SK-N-SH (cell line): ENCODE measurements around the gene BTG2. TPM values are rescaled to one million over a fixed set of nuclear protein-coding genes. Genes with fewer than 3 reads are reported as not detected.

Source experiments
- CTCF ChIA-PET: fragments of 300-600, 350-600 bp; formaldehyde crosslinking; extraction: SDS; loops from one replicate; lab custom pipeline; 2021; lab: Yijun Ruan, JAX
- POLR2A ChIA-PET: fragments of 350-600 bp; sonication (Branson Sonifier 250); formaldehyde crosslinking; extraction: SDS; loops from one replicate; lab custom pipeline; 2020; ENCODE audit warnings: antibody characterized with exemption, inconsistent platforms; lab: Yijun Ruan, JAX
- DNase-seq: peaks from one replicate; pipeline ENCODE4 v3.0.0; 2012
- H2AFZ ChIP-seq: fragments of 200-600 bp; sonication (generic); 2 replicates; pipeline ENCODE4 v1.8.1; 2016; ENCODE audit warnings: antibody characterized with exemption, mild to moderate bottlenecking, low read depth
- H3F3A ChIP-seq: fragments of 200-600 bp; sonication (generic); replicated peaks from 2 replicates; pipeline ENCODE3; 2016; ENCODE audit warnings: antibody characterized with exemption, mild to moderate bottlenecking; ENCODE audit not compliant: insufficient read depth
- H3K27ac ChIP-seq, 2 experiments: fragments of 200-500 bp in 1 of 2; fragments of 200-600 bp in 1 of 2; sonication (Bioruptor generic) in 1 of 2; sonication (generic), shearing (Covaris generic) in 1 of 2; 2 replicates each; pipeline versions ENCODE4 v1.5.1 to v1.6.1; 2014 to 2016; ENCODE audit warnings: low read depth in 2 of 2, inconsistent platforms in 1 of 2, low read length in 1 of 2, mild to moderate bottlenecking in 1 of 2, mixed read lengths in 1 of 2
- H3K27me3 ChIP-seq: fragments of 200-600 bp; sonication (generic), shearing (Covaris generic); 2 replicates; pipeline ENCODE4 v1.6.1; 2016; ENCODE audit warnings: mixed run types; ENCODE audit not compliant: insufficient read depth
- H3K36me3 ChIP-seq, 2 experiments: fragments of 200-500 bp in 1 of 2; fragments of 200-600 bp in 1 of 2; sonication (Bioruptor generic) in 1 of 2; sonication (generic) in 1 of 2; replicated peaks in 1 of 2; 2 replicates each; pipeline versions ENCODE3 to v1.5.1; 2014 to 2016; ENCODE audit warnings: low read length in 1 of 2, mild to moderate bottlenecking in 1 of 2; ENCODE audit not compliant: insufficient read depth in 2 of 2, control insufficient read depth in 1 of 2
- H3K4me1 ChIP-seq, 2 experiments: fragments of 200-500 bp in 1 of 2; fragments of 200-600 bp in 1 of 2; sonication (Bioruptor generic) in 1 of 2; sonication (generic), shearing (Covaris generic) in 1 of 2; 2 replicates each; pipeline versions ENCODE4 v1.5.1 to v1.6.1; 2014 to 2016; ENCODE audit warnings: low read depth in 1 of 2, low read length in 1 of 2, mixed run types in 1 of 2; ENCODE audit not compliant: insufficient read depth in 2 of 2, control insufficient read depth in 1 of 2
- H3K4me2 ChIP-seq: fragments of 200-600 bp; sonication (generic), shearing (Covaris generic); 2 replicates; pipeline ENCODE4 v1.6.1; 2017; ENCODE audit warnings: mixed run types
- H3K4me3 ChIP-seq, 2 experiments: fragments of 200-500 bp in 1 of 2; fragments of 200-600 bp in 1 of 2; sonication (Bioruptor generic) in 1 of 2; sonication (generic), shearing (Covaris generic) in 1 of 2; 2 replicates each; pipeline versions ENCODE4 v1.5.1 to v1.8.1; 2014 to 2016; ENCODE audit warnings: low read depth in 2 of 2, inconsistent platforms in 1 of 2, low read length in 1 of 2, mild to moderate bottlenecking in 1 of 2, mixed read lengths in 1 of 2, moderate library complexity in 1 of 2
- H3K79me2 ChIP-seq: fragments of 200-600 bp; sonication (generic); 2 replicates; pipeline ENCODE4 v1.8.1; 2017; ENCODE audit warnings: mild to moderate bottlenecking; ENCODE audit not compliant: insufficient read depth
- H3K9ac ChIP-seq: fragments of 200-600 bp; sonication (generic); 2 replicates; pipeline ENCODE4 v1.6.1; 2017; ENCODE audit warnings: mixed run types
- H3K9me2 ChIP-seq: fragments of 200-600 bp; sonication (generic); 2 replicates; pipeline ENCODE4 v1.6.1; 2017; ENCODE audit warnings: mixed run types
- H3K9me3 ChIP-seq: fragments of 200-600 bp; sonication (generic); 2 replicates; pipeline ENCODE4 v1.6.1; 2017; ENCODE audit warnings: mixed run types, mild to moderate bottlenecking, moderate library complexity
- H4K20me1 ChIP-seq: fragments of 200-600 bp; sonication (generic); 2 replicates; pipeline ENCODE4 v1.6.1; 2017; ENCODE audit warnings: mild to moderate bottlenecking, mixed run types; ENCODE audit not compliant: insufficient read depth
- CTCF ChIP-seq: fragments of 200-600 bp; sonication (generic); IDR thresholded peaks from 2 replicates; pipeline ENCODE4 v1.6.1; 2017; ENCODE audit warnings: antibody characterized with exemption, mild to moderate bottlenecking, moderate library complexity
- EZH2phosphoT487 ChIP-seq: fragments of 200-600 bp; sonication (generic); IDR thresholded peaks from 2 replicates; pipeline ENCODE4 v1.6.1; 2017; ENCODE audit warnings: low read depth, mixed run types, mild to moderate bottlenecking, antibody characterized with exemption, moderate library complexity, borderline replicate concordance
- FOSL2 ChIP-seq: IDR thresholded peaks from 2 replicates; pipeline ENCODE4 v1.4.0; 2012; ENCODE audit warnings: low read depth, mild to moderate bottlenecking, moderate library complexity, borderline replicate concordance
- FOXM1 ChIP-seq: IDR thresholded peaks from 2 replicates; pipeline ENCODE4 v1.4.0; 2012; ENCODE audit warnings: low read depth, mild to moderate bottlenecking
- NFIC ChIP-seq: IDR thresholded peaks from 2 replicates; pipeline ENCODE4 v1.4.0; 2012; ENCODE audit warnings: borderline replicate concordance
- POLR2AphosphoS5 ChIP-seq: IDR thresholded peaks from 2 replicates; pipeline ENCODE4 v1.6.1; 2012; ENCODE audit warnings: low read depth, low read length
- RCOR1 ChIP-seq: fragments of 150-350 bp; IDR thresholded peaks from 2 replicates; pipeline ENCODE4 v1.6.1; 2017; ENCODE audit warnings: antibody characterized with exemption, low read length
- RFX5 ChIP-seq: IDR thresholded peaks from 2 replicates; pipeline ENCODE4 v1.6.1; 2012; ENCODE audit warnings: mild to moderate bottlenecking, improper control_type of control experiment, low read length
- RXRA ChIP-seq: IDR thresholded peaks from 2 replicates; pipeline ENCODE4 v1.4.0; 2012; ENCODE audit warnings: low read depth, mild to moderate bottlenecking, borderline replicate concordance
- USF1 ChIP-seq: IDR thresholded peaks from 2 replicates; pipeline ENCODE4 v1.4.0; 2012; ENCODE audit warnings: low read depth, borderline replicate concordance
- USF2 ChIP-seq: fragments of 150-350 bp; IDR thresholded peaks from 2 replicates; pipeline ENCODE4 v1.6.1; 2017; ENCODE audit warnings: antibody characterized with exemption, low read length, low read depth, borderline replicate concordance
- WGBS: methylation state at CpG from one replicate; pipeline ENCODE4 v1.1.6; 2017; ENCODE audit warnings: low lambda C conversion rate; 5-methylcytosine and 5-hydroxymethylcytosine counted together
- polyA plus RNA-seq, 3 experiments: library from polyadenylated mRNA; depleted of rRNA; stranded (reverse); fragments of >200 nt; gene quantifications; 2 replicates each; pipeline ENCODE4 v1.2.3, GENCODE V29; 2012
- TF ChIP-seq, protein P1 (sequence below): fragments of 150-350 bp; IDR thresholded peaks from 2 replicates; pipeline ENCODE4 v1.6.1; 2016; ENCODE audit warnings: mild to moderate bottlenecking, low read depth, low read length
- TF ChIP-seq, protein P2 (sequence below): IDR thresholded peaks from 2 replicates; pipeline ENCODE4; 2012

Gene BTG2
- polyA plus RNA-seq, 1 of the 3 experiments (the other 2 are of a cell fraction), result 26.2 TPM

DNA sequence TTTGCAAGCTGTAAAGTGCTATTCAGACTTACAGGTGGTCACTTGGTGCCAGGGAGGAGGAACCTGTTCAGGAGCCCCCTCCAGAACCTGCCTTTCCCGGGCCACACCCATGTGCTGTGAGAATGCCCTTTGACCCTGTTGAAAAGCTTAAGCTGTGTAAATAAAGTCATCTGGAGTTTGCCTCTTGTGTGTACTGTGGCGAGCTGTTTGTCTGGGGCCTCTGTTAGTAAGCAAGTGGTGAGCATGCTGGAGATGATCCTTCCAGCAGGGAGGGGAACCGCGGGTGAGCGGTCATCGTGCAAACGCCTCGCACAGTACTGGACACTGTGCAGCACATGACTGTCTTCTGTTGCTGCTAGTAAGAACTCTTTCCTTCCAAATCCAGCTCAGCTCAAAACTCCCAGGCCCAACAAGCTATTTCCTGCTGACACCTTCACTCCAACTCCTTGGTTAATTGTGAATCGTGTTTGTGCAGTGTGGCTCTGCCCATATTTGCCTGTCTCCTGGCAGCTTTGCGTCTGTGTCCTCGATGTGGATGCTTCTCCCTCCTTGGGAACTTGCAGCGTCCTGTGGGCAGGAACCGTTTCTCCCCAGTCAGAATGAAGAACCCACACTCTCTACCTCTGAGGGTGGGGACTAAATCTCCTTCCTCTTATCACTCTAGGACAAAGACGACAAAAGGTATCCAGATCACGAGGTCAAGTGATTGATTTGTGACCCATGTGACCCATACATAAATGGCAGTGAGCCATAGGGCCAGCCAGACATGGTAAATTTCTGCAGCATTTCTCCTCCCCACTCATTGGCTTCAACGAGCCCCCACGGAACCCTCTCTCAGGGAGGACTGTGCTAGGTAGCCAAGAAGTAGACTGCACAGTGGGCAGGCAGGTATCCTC, 13.9 kb upstream of the BTG2 start (continued):
- TF ChIP-seq, protein P1, sequence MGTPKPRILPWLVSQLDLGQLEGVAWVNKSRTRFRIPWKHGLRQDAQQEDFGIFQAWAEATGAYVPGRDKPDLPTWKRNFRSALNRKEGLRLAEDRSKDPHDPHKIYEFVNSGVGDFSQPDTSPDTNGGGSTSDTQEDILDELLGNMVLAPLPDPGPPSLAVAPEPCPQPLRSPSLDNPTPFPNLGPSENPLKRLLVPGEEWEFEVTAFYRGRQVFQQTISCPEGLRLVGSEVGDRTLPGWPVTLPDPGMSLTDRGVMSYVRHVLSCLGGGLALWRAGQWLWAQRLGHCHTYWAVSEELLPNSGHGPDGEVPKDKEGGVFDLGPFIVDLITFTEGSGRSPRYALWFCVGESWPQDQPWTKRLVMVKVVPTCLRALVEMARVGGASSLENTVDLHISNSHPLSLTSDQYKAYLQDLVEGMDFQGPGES, result no peak
- no peak for TF ChIP-seq POLR2AphosphoS5
- no peak for TF ChIP-seq CTCF
- TF ChIP-seq RFX5, result no peak
- no peak for TF ChIP-seq NFIC
- no peak for TF ChIP-seq RCOR1
- no peak for TF ChIP-seq USF2

DNA sequence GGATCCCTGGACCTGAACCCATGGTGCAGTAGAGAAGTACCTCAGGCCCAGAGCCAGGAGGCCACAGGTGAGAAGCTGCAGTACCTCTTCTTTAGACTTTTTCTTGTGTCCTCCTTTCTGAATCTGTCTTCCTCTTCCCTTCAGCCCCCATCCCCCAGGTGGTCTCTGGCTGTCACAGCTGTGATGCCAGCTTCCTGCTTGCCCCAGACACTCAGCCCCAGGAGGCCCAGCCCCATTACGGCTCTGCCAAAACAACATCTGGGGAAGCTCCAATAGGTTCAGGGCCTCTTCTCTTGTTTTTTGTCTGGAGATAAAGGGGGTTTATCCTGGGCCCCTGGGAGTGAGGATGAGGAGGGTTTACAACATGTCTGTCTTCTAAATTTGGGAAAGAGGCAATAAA, 9.5 kb upstream of the BTG2 start:
- peaks cover 0 to 10% of the 10 kb centered on the region in 2 experiments; a peak in 2 of 4 replicates for H3K4me1 ChIP-seq
- H3K9ac ChIP-seq, result no peak overlapping the region
- no peak overlapping the region for H3K4me3 ChIP-seq
- H3K27me3 ChIP-seq, result peaks cover 19% of the 10 kb centered on the region
- no peaks in the 10 kb centered on the region for H3K36me3 ChIP-seq
- no peaks in the 10 kb centered on the region for H3K9me3 ChIP-seq
- no peak for TF ChIP-seq USF1
- TF ChIP-seq, protein P2, sequence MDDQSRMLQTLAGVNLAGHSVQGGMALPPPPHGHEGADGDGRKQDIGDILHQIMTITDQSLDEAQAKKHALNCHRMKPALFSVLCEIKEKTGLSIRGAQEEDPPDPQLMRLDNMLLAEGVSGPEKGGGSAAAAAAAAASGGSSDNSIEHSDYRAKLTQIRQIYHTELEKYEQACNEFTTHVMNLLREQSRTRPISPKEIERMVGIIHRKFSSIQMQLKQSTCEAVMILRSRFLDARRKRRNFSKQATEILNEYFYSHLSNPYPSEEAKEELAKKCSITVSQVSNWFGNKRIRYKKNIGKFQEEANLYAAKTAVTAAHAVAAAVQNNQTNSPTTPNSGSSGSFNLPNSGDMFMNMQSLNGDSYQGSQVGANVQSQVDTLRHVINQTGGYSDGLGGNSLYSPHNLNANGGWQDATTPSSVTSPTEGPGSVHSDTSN, result no peak
- no peak for TF ChIP-seq EZH2phosphoT487
- TF ChIP-seq FOXM1, result no peak
- TF ChIP-seq FOSL2, result no peak
- no peak for TF ChIP-seq RXRA
- TF ChIP-seq POLR2AphosphoS5, result no peak
- H3F3A ChIP-seq, result no peaks in the 10 kb centered on the region
- H3K4me2 ChIP-seq, result no peak overlapping the region
- no peak for DNase-seq
- 93% methylated on average over 1 of the region's 1 CpG for WGBS
- ChIA-PET POLR2A (no interaction called here), CTCF (interaction anchor here (0.9 to 3.5 kb wide), 3 partner anchors 10 to 28 kb away, joined by 3 to 21 read pairs (median 4); no protein-coding TSS in a partner anchor)
- H3K79me2 ChIP-seq, result no peaks in the 10 kb centered on the region
- no peaks in the 10 kb centered on the region for H3K9me2 ChIP-seq
- H2AFZ ChIP-seq, result no peak overlapping the region
- no peak overlapping the region for H3K27ac ChIP-seq
- no peaks in the 10 kb centered on the region for H4K20me1 ChIP-seq
